ENCODE data around the gene ARHGEF9.
"Not testable (repeated sequence)": the region's sequence is repeated elsewhere in the genome, so short reads cannot be mapped to it uniquely, and the experiment has no call there.

ARHGEF9 gene

DNA sequence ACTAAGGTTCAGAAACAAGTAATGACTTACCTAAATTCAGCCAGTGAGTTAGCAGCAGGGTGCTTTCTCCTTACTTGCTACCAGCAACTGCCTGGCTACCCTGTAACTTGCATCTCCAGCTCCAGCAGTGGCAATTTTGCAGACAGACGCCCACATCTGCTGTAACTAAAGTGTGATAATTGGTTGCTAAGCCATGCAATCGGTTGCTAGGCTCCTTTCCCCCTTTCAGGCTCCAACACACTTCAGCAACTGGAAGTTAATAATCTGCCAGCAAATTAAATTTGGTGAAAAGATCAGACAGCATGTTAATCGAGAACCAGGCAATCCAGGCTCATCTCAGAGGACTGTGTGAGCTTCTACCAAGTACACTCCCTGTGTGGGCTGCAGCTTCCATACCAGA is 24.2 kb upstream of the ARHGEF9 start:
- no peak for TF ChIP-seq SUZ12 (IDR thresholded peaks at IDR 0.05)
- TF ChIP-seq FOXK2 (IDR thresholded peaks at IDR 0.05), result no peak
- TF ChIP-seq, protein P1, sequence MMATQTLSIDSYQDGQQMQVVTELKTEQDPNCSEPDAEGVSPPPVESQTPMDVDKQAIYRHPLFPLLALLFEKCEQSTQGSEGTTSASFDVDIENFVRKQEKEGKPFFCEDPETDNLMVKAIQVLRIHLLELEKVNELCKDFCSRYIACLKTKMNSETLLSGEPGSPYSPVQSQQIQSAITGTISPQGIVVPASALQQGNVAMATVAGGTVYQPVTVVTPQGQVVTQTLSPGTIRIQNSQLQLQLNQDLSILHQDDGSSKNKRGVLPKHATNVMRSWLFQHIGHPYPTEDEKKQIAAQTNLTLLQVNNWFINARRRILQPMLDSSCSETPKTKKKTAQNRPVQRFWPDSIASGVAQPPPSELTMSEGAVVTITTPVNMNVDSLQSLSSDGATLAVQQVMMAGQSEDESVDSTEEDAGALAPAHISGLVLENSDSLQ (IDR thresholded peaks at IDR 0.05), result no peak
- no peak for TF ChIP-seq HDGF (IDR thresholded peaks at IDR 0.05; ENCODE audit: borderline replicate concordance)
- no peak for DNase-seq (ENCODE audit: extremely low spot score)
- ChIA-PET POLR2A (no interaction called here), CTCF (no interaction called here)

DNA sequence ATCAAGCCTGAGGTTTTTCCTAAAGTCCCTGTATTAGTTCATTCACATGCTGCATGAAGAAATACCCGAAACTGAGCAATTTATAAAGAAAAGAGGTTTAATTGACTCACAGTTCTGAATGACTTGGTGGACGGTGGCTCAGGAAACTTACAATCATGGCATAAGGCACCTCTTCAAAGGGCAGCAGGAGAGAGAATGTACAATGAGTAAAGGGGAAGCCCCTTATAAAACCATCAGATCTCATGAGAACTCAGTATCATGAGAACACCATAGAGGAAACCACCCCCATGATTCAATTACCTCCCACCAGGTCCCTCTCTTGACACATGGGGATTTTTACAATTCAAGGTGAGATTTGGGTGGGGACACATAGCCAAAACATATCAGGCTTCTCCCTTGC is 10.4 kb upstream of the ARHGEF9 start:
- POLR2A ChIA-PET; DNase-seq (ENCODE audit: extremely low spot score): not testable (repeated sequence)

DNA sequence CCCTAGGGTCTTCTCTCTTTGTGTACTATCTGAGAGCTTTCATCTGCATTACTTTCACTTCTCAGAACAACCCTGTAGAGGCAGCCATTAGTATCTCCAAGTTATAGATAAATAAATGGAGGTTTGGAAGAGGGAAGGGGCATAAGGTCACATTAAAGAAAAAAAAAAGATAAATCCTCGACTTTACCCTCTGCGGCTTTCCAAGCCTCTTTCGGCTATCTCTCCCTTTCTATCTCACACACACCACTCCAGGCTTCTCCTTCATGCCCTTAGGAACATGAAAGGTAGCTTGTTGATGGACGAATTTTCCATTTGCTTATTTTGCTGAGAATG is 660 bp upstream of the ARHGEF9 start:
- POLR2A ChIA-PET, result no interaction called here
- CTCF ChIA-PET, result no interaction called here
- no peak for TF ChIP-seq FOXM1 (IDR thresholded peaks at IDR 0.05; ENCODE audit: borderline replicate concordance)
- DNase-seq (ENCODE audit: extremely low spot score), result no peak

More for the DNA sequence above, 10.4 kb upstream of the ARHGEF9 start:
- CTCF ChIA-PET, result not testable (repeated sequence)

DNA sequence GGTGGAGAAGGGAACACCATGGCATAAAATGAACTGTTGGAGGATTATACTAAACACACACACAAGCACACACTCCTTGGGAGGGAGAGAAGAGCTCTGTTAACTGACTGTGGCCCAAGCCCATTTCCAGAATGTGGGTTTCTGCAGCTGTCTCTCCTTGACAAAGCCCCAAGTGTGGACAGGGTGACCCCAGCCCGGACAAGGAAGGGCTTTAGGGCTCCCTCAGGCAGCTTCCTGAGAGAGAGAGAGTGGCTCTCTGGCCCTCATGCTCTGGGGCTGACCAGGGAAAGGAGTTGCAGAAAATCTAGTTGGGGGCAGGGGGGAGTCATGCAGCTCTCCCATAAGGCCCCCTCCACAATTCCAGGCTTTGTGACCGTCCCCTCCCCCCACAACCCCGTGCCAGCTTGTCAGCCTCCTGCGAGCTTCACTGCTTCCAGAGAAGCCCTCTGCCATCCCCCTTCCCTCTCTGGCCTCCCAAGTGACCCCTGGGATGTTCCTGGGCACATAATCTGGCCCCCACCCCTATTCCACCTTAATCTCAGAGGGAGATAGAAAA is 590 bp downstream of the ARHGEF9 start:
- DNase-seq (ENCODE audit: extremely low spot score), result no peak
- no peak for TF ChIP-seq FOXA1 (IDR thresholded peaks at IDR 0.05)
- no peak for TF ChIP-seq HDGF (IDR thresholded peaks at IDR 0.05; ENCODE audit: borderline replicate concordance)
- TF ChIP-seq, protein P1 (IDR thresholded peaks at IDR 0.05), result no peak
- TF ChIP-seq BHLHE40 (IDR thresholded peaks at IDR 0.05; ENCODE audit: borderline replicate concordance), result no peak
- TF ChIP-seq FOXK2 (IDR thresholded peaks at IDR 0.05), result no peak
- no peak for TF ChIP-seq ELF4 (IDR thresholded peaks at IDR 0.05)
- TF ChIP-seq SP1 (IDR thresholded peaks at IDR 0.05), result no peak
- no peak for TF ChIP-seq ARNT (IDR thresholded peaks at IDR 0.05)
- no peak for TF ChIP-seq L3MBTL2 (conservative IDR thresholded peaks at IDR 0.05)
- no peak for TF ChIP-seq NFRKB (IDR thresholded peaks at IDR 0.05)
- no peak for TF ChIP-seq ZNF384 (IDR thresholded peaks at IDR 0.05)
- TF ChIP-seq CTBP1 (IDR thresholded peaks at IDR 0.05; ENCODE audit: borderline replicate concordance), result no peak
- TF ChIP-seq FOXM1 (IDR thresholded peaks at IDR 0.05; ENCODE audit: borderline replicate concordance), result no peak
- no peak for TF ChIP-seq LEF1 (IDR thresholded peaks at IDR 0.05; ENCODE audit: borderline replicate concordance)
- no peak for TF ChIP-seq TARDBP (IDR thresholded peaks at IDR 0.05)
- ChIA-PET POLR2A (no interaction called here), CTCF (no interaction called here)

DNA sequence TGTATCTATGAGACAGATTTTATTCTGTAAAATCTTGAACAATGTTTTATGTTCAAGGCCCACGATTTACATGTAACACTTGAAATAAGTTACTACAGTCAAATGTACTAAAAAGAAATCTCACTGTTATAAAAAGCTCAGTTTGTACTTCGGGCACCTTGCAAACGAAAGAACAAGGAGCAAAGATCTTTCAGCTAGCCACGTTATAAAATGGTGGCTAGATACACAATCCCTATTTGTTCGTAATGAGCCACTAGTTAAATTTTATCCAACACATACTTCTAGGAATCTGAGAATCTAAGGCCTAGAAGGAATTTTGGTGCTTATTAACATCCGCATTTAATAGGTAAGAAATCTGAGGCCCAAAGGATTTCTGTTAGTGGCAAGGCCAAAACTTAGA is 2.5 kb downstream of the ARHGEF9 start:
- ChIA-PET POLR2A (no interaction called here), CTCF (no interaction called here)
- no peak for DNase-seq (ENCODE audit: extremely low spot score)
- TF ChIP-seq FOXK2 (IDR thresholded peaks at IDR 0.05) (no peak), ZNF384 (IDR thresholded peaks at IDR 0.05) (no peak), FOXM1 (IDR thresholded peaks at IDR 0.05; ENCODE audit: borderline replicate concordance) (no peak), ELF4 (IDR thresholded peaks at IDR 0.05) (no peak)
- TF ChIP-seq, protein P1 (IDR thresholded peaks at IDR 0.05), result no peak

DNA sequence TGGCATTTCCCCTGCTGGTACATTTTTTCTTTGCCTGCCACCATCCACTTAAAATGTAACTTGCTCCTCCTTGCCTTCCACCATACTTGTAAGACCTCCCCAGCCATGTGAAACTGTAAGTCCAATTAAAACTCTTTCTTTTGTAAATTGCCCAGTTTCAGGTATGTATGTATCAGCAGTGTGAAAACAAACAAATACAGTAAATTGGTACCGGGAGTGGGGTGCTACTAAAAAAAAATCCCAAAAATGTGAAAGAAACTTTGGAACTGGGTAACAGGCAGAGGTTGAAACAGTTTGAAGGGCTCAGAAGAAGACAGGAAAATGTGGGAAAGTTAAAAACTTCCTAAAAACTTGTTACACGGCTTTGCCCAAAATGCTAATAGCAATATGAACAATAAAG is 16.3 kb downstream of the ARHGEF9 start:
- no peak for TF ChIP-seq ZNF384 (IDR thresholded peaks at IDR 0.05)
- TF ChIP-seq TARDBP (IDR thresholded peaks at IDR 0.05), result no peak
- no peak for TF ChIP-seq SP1 (IDR thresholded peaks at IDR 0.05)
- TF ChIP-seq NFRKB (IDR thresholded peaks at IDR 0.05), result no peak
- TF ChIP-seq HDGF (IDR thresholded peaks at IDR 0.05; ENCODE audit: borderline replicate concordance), result no peak
- no peak for TF ChIP-seq BHLHE40 (IDR thresholded peaks at IDR 0.05; ENCODE audit: borderline replicate concordance)
- TF ChIP-seq L3MBTL2 (conservative IDR thresholded peaks at IDR 0.05), result no peak
- TF ChIP-seq SUZ12 (IDR thresholded peaks at IDR 0.05), result no peak
- no peak for TF ChIP-seq FOXK2 (IDR thresholded peaks at IDR 0.05)
- TF ChIP-seq ARNT (IDR thresholded peaks at IDR 0.05), result no peak
- TF ChIP-seq, protein P1 (IDR thresholded peaks at IDR 0.05), result no peak
- TF ChIP-seq ELF4 (IDR thresholded peaks at IDR 0.05), result no peak
- no peak for TF ChIP-seq LEF1 (IDR thresholded peaks at IDR 0.05; ENCODE audit: borderline replicate concordance)
- no peak for TF ChIP-seq CTBP1 (IDR thresholded peaks at IDR 0.05; ENCODE audit: borderline replicate concordance)
- no peak for TF ChIP-seq FOXA1 (IDR thresholded peaks at IDR 0.05)
- no peak for TF ChIP-seq FOXM1 (IDR thresholded peaks at IDR 0.05; ENCODE audit: borderline replicate concordance)
- POLR2A ChIA-PET, result no interaction called here
- DNase-seq (ENCODE audit: extremely low spot score), result no peak
- CTCF ChIA-PET, result no interaction called here

DNA sequence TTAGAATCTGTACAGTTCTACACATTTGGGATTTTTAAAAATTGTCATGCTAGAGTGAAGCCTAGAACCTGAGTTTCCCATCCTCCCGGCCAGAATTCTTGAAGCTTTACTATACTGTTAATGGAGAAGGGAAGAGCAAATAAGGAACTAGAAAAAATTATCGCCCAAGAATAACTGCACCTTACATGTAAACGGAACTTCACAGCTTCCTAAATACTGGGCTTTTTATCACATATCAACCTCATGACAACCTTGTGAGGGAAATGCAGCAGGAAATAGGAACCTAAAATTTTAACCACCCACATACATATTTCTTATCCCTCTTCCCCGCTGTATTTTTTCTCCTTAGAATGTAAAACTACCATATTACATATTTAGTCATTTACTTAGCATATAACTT is 19.3 kb downstream of the ARHGEF9 start:
- DNase-seq (ENCODE audit: extremely low spot score), result no peak
- ChIA-PET CTCF (no interaction called here), POLR2A (no interaction called here)
- TF ChIP-seq FOXK2 (IDR thresholded peaks at IDR 0.05), result no peak
- TF ChIP-seq TARDBP (IDR thresholded peaks at IDR 0.05), result no peak
- TF ChIP-seq, protein P1 (IDR thresholded peaks at IDR 0.05), result no peak
- no peak for TF ChIP-seq FOXM1 (IDR thresholded peaks at IDR 0.05; ENCODE audit: borderline replicate concordance)
- no peak for TF ChIP-seq LEF1 (IDR thresholded peaks at IDR 0.05; ENCODE audit: borderline replicate concordance)
- no peak for TF ChIP-seq BHLHE40 (IDR thresholded peaks at IDR 0.05; ENCODE audit: borderline replicate concordance)
- no peak for TF ChIP-seq SP1 (IDR thresholded peaks at IDR 0.05)
- no peak for TF ChIP-seq NFRKB (IDR thresholded peaks at IDR 0.05)
- no peak for TF ChIP-seq SUZ12 (IDR thresholded peaks at IDR 0.05)
- TF ChIP-seq ELF4 (IDR thresholded peaks at IDR 0.05), result no peak
- TF ChIP-seq ZNF384 (IDR thresholded peaks at IDR 0.05), result no peak
- TF ChIP-seq L3MBTL2 (conservative IDR thresholded peaks at IDR 0.05), result no peak
- no peak for TF ChIP-seq CTBP1 (IDR thresholded peaks at IDR 0.05; ENCODE audit: borderline replicate concordance)
- TF ChIP-seq HDGF (IDR thresholded peaks at IDR 0.05; ENCODE audit: borderline replicate concordance), result no peak
- no peak for TF ChIP-seq FOXA1 (IDR thresholded peaks at IDR 0.05)
